Gastrocnemius medialis (tissue), 4 donors: Measurements from ENCODE around the gene ADAM23.

ENCODE experiments used
- CTCF ChIP-seq, 5 experiments: fragments of 450-650 bp in 3 of 5; fragments of 200-600 bp in 2 of 5; sonication (generic) in 2 of 5; IDR thresholded peaks in 4 of 5; conservative IDR thresholded peaks in 1 of 5; 1 replicate in 4 of 5; 2 replicates in 1 of 5; pipeline ENCODE4 v1.5.1; 2016 to 2019; ENCODE audit warnings: antibody characterized with exemption in 5 of 5, mild to moderate bottlenecking in 3 of 5, moderate library complexity in 3 of 5
- POLR2A ChIP-seq, 2 donors: fragments of 450-650 bp; IDR thresholded peaks; one replicate each; pipeline ENCODE4 v1.6.1; 2017; ENCODE audit warnings: antibody characterized with exemption in 2 of 2, mild to moderate bottlenecking in 2 of 2, moderate library complexity in 2 of 2

- TF ChIP-seq POLR2A (IDR thresholded peaks at IDR 0.05) (no peak), CTCF (IDR thresholded peaks at IDR 0.05 in 4 of 5, conservative IDR thresholded peaks at IDR 0.05 in 1 of 5) (no peak)
Measured at GRCh38 chr2:206462240-206462854, 19.0 kb downstream of the ADAM23 start.
